ENCODE results near the gene ATXN3L. TPM values are rescaled to one million over a fixed set of nuclear protein-coding genes. Genes with fewer than 3 reads are reported as not detected.

ATXN3L gene
- not detected for total RNA-seq

GRCh38 chrX:13319953-13320352 is at the start of gene ATXN3L:
ATXN3L (minus strand) TSS chrX:13320053; CDS start chrX:13319934, 119 bp downstream.
- DNase-seq (ENCODE audit: low spot score): no peak

GRCh38 chrX:13369256-13370030 is 49.6 kb upstream of the ATXN3L start:
- no peak for DNase-seq (ENCODE audit: low spot score)

- DNase-seq (ENCODE audit: low spot score): no peak
Observed at GRCh38 chrX:13367950-13368349, 48.1 kb upstream of the ATXN3L start.

GRCh38 chrX:13366698-13367097 is 46.8 kb upstream of the ATXN3L start:
- no peak for DNase-seq (ENCODE audit: low spot score)

- DNase-seq (ENCODE audit: low spot score): no peak
Observed at GRCh38 chrX:13365161-13365560, 45.3 kb upstream of the ATXN3L start.

GRCh38 chrX:13364230-13364857 is 44.5 kb upstream of the ATXN3L start:
- no peak for DNase-seq (ENCODE audit: low spot score)

DNA sequence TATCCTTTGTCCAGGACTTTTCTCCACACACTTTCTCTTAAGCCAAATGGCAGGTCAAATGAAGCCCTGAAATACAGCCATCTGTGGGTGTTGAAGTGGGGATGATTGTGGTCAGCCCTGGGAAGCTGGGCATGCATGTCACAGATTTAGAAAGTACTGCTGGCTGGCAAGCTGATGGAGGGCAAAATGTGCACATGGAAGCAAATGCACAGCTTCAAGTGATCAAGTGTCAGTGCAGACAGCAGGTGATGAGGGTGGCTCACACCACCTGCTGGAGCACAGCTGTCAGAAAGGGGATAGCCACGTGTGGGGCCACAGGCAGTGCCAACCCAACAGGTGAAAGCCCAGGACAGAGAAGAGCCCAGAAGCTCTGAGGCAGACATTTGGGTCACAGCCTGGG is 40.3 kb upstream of the ATXN3L start:
- DNase-seq (ENCODE audit: low spot score): no peak

GRCh38 chrX:13357925-13358324 is 38.1 kb upstream of the ATXN3L start:
- no peak for DNase-seq (ENCODE audit: low spot score)

- no peak for DNase-seq (ENCODE audit: low spot score)
Observed at GRCh38 chrX:13346646-13347045, 26.8 kb upstream of the ATXN3L start.

- DNase-seq (ENCODE audit: low spot score): no peak
Observed at GRCh38 chrX:13345438-13345837, 25.6 kb upstream of the ATXN3L start.

- no peak for DNase-seq (ENCODE audit: low spot score)
Observed at GRCh38 chrX:13345037-13345436, 25.2 kb upstream of the ATXN3L start.

- no peak for DNase-seq (ENCODE audit: low spot score)
Observed at GRCh38 chrX:13341491-13342101, 21.7 kb upstream of the ATXN3L start.

DNA sequence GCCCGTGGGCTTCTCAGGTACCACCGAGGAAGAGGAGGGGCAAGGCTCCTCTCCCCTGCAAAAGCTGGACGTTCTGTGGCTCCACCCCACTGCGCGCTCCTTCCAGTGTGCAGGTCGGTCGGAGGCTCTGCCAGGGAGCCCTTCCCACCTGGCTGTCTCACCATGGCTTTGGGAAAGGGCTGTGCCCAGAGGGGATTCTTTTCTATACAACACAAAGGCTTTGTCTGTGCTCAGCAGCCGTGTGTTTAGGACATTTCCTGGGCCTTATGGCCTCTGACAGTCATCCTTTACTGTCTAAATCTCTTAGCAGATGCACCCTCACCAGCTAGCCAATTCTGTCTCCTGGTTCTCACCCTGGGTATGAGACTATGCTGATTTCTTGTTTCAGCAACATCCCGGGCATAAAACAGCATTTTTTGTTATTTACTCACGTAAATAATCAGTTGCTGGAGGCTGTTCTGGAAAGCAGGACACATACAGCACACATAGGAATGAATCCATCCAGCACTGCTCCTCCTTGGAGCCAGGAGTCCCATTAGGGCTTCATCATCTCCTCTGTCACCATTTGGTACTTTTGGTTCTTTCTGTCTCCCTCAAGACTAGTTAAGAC is 20.4 kb upstream of the ATXN3L start:
- no peak for DNase-seq (ENCODE audit: low spot score)

GRCh38 chrX:13339607-13340006 is 19.8 kb upstream of the ATXN3L start:
- no peak for DNase-seq (ENCODE audit: low spot score)

- no peak for DNase-seq (ENCODE audit: low spot score)
Observed at GRCh38 chrX:13338996-13339515, 19.2 kb upstream of the ATXN3L start.

GRCh38 chrX:13334491-13334890 is 14.6 kb upstream of the ATXN3L start:
- DNase-seq (ENCODE audit: low spot score): no peak

GRCh38 chrX:13330446-13330845 is 10.6 kb upstream of the ATXN3L start:
- DNase-seq (ENCODE audit: low spot score): no peak

DNA sequence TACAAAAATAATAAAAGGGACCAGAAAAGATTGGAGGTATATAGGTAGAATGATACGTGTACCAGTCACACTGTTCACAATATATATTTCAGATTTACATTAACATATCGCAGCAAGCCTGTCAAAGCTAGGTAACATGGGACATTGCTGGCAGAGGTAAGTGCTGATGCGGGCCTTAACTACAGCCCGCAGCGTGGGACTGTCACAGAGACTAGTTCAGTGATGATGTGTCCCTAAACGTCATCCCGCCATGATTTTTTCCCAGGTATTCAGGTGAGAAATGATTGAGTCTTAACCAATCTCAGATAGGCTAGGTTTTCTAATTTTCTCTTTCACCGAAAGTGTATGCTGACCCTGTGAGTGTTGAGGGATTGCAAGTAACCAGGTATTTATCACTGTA is 7.8 kb upstream of the ATXN3L start:
- DNase-seq (ENCODE audit: low spot score): no peak

GRCh38 chrX:13323241-13323640 is 3.4 kb upstream of the ATXN3L start:
- DNase-seq (ENCODE audit: low spot score): no peak

GRCh38 chrX:13317366-13317765 is 2.5 kb downstream of the ATXN3L start:
- DNase-seq (ENCODE audit: low spot score): no peak

DNA sequence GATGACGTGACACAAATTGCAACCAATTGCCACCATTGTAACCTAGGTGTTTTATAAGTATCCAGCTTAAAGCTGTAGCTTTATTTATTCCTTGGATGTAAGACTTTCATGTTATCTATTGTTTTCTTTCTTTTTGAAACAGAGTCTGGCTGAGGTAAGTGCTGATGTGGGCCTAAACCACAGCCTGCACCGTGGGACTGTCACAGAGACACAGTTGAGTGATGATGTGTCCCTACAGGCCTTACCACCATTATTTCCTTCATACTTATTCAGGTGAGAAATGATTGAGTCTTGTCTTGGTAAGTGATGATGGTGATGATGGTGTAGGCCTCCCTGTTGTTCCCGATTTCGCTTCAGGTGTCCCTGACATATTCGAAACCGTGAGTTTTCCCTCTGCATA is 8.3 kb downstream of the ATXN3L start:
- DNase-seq (ENCODE audit: low spot score): no peak

DNA sequence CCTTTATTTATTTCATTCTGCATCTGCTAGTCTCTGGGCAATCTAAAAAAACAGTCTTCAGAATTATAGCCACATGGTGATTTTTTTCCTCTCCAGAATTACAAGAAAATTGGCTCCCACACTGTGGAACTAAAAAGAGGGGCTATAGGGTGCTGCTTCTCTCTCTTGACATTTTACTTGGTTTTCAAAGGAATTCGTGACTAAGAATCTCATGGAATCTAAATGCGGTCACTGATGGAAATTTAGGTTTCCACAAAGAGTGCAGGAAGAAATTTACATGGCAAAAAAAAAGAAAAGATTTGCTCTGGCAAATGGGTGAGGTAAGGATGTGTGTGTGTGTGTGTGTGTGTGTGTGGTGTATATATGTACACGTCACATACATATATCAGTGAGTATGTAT is 10.2 kb downstream of the ATXN3L start:
- no peak for DNase-seq (ENCODE audit: low spot score)

All from ureter (tissue), 1 donor.